ENCODE measurements around the gene SVOPL.

The SVOPL gene

DNA sequence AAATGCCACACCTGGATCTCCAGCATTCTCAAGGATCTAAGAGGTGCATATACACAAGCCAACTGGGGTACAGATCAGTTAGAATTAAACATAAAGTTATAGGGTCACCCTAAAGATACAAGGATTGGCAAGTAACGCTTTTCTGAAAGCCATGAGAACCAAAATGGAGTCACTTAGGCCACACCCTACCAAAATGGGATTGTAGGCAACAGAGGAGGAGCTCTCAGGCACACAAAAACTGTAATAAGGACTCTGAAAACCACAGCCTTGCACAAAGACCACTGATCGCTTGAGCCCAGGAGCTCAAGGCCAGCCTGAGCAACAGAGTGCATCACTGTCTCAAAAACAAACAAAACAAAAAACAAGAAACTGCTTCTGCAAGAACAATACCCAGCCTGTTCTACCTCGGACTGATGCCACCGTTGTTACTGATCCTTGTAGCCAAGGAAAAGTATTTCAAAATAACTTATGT is 35.5 kb downstream of the SVOPL start:
- H3K27ac ChIP-seq, result no peak overlapping the region
- H3K4me1 ChIP-seq (ENCODE audit: control insufficient read depth in 1 of 2, insufficient read depth in 1 of 2, low read depth in 1 of 2, low read length in 1 of 2), result peaks cover 5 to 7% of the 10 kb centered on the region in 2 experiments
- H3K9me3 ChIP-seq, result no peaks in the 10 kb centered on the region
- H3K27me3 ChIP-seq, result peaks cover 55% of the 10 kb centered on the region
- TF ChIP-seq, protein P1, sequence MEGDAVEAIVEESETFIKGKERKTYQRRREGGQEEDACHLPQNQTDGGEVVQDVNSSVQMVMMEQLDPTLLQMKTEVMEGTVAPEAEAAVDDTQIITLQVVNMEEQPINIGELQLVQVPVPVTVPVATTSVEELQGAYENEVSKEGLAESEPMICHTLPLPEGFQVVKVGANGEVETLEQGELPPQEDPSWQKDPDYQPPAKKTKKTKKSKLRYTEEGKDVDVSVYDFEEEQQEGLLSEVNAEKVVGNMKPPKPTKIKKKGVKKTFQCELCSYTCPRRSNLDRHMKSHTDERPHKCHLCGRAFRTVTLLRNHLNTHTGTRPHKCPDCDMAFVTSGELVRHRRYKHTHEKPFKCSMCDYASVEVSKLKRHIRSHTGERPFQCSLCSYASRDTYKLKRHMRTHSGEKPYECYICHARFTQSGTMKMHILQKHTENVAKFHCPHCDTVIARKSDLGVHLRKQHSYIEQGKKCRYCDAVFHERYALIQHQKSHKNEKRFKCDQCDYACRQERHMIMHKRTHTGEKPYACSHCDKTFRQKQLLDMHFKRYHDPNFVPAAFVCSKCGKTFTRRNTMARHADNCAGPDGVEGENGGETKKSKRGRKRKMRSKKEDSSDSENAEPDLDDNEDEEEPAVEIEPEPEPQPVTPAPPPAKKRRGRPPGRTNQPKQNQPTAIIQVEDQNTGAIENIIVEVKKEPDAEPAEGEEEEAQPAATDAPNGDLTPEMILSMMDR (IDR thresholded peaks at IDR 0.05), result no peak
- H3K4me3 ChIP-seq (ENCODE audit: low read depth in 1 of 2, low read length in 1 of 2), result no peak overlapping the region
- H3K36me3 ChIP-seq, result no peaks in the 10 kb centered on the region

DNA sequence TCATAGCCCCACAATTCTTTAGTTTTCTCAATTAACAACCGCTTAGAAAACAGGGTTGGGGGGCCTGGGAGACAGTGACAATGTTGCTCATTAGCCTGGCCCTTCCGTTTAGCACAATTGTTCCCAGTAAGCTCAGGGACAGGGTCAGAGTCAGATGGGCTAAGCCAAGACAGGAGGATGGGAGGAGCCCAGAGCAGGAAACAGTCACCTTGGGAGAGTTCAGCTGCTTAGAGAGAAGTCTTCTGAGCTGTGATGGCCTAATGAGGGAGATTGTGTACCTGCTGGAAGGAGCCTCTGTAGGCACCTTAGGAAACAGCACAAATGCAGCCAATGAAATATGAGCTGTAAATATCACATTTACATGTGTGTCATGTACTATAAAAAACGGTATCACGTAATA is 35.9 kb downstream of the SVOPL start:
- Histone ChIP-seq H3K27me3 (peaks cover 55% of the 10 kb centered on the region), H3K4me1 (ENCODE audit: control insufficient read depth in 1 of 2, insufficient read depth in 1 of 2, low read depth in 1 of 2, low read length in 1 of 2) (peaks cover 5 to 7% of the 10 kb centered on the region in 2 experiments), H3K27ac (no peak overlapping the region), H3K9me3 (no peaks in the 10 kb centered on the region), H3K36me3 (no peaks in the 10 kb centered on the region), H3K4me3 (ENCODE audit: low read depth in 1 of 2, low read length in 1 of 2) (no peak overlapping the region)
- TF ChIP-seq, protein P1 (IDR thresholded peaks at IDR 0.05), result no peak

DNA sequence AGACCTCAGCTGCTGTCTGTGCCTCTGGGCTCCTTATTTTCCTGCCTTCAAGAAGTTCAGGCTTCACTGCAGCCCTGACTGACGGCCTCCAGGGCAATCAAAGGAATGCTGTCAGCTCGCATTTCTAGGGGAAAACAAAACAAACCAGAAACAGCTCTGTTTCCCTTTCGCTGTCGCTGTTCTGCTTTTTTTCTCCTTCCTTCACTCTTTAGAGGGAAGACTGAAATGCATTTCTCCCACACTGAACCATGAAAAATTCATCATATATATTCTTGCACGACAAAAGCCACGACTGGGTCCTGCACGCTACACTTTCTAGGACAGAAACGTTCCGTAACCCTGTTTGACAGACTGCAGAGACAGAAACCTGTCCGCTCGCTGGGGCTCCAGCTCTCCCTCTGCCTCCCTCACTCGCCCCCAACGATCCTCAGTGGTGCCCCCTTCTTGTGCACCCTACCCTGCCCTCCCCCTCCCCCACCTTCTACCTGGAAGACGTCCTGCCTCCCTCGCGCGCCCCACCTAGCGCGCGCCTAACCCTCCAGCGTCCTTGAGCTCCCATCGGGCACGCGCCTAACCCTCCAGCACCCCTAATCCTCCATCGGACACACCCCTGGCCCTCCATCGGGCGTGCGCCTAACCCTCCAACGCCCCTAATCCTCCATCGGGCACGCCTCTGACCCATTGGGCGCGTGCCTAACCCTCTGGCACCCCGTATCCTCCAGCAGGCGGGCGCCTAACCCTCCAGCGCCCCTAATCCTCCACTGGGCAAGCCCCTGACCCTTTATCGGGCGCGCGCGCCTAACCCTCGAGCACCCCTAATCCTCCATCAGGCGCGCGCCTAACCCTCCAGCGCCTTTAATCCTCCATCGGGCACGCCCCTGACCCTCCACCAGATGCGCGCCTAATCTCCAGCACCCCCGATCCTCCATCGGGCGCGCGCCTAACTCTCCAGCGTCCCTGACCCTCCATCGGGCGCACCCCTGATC is 37.1 kb downstream of the SVOPL start:
- no peaks in the 10 kb centered on the region for H3K36me3 ChIP-seq
- H3K4me1 ChIP-seq (ENCODE audit: control insufficient read depth in 1 of 2, insufficient read depth in 1 of 2, low read depth in 1 of 2, low read length in 1 of 2), result peaks cover 5 to 7% of the 10 kb centered on the region in 2 experiments
- peaks cover 55% of the 10 kb centered on the region for H3K27me3 ChIP-seq
- no peaks in the 10 kb centered on the region for H3K9me3 ChIP-seq
- peak overlapping the region; percentile 4 to 14 for H3K4me3 ChIP-seq (ENCODE audit: low read depth in 1 of 2, low read length in 1 of 2)
- no peak overlapping the region for H3K27ac ChIP-seq
- TF ChIP-seq, protein P1 (IDR thresholded peaks at IDR 0.05), result no peak

DNA sequence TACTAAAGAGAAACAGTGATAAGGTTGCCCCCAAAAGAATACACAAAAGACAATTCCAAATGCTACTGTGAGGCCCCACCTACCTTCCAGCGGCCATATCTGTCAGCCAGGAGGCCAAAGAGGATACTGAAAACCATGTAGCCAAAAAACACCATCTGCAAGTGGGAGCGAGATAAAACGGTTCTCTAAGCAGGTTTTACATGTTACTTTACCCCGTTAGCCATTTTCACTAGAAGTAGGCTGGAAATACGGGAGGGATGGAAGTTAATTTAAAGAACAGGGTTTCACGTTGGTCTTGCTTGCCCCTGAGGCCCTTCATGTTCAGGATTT is 38.2 kb downstream of the SVOPL start:
- Histone ChIP-seq H3K27ac (no peak overlapping the region), H3K4me1 (ENCODE audit: control insufficient read depth in 1 of 2, insufficient read depth in 1 of 2, low read depth in 1 of 2, low read length in 1 of 2) (peaks cover 5 to 7% of the 10 kb centered on the region in 2 experiments), H3K36me3 (no peaks in the 10 kb centered on the region), H3K27me3 (peaks cover 49% of the 10 kb centered on the region), H3K4me3 (ENCODE audit: low read depth in 1 of 2, low read length in 1 of 2) (no peak overlapping the region), H3K9me3 (no peaks in the 10 kb centered on the region)
- TF ChIP-seq, protein P1 (IDR thresholded peaks at IDR 0.05), result no peak

DNA sequence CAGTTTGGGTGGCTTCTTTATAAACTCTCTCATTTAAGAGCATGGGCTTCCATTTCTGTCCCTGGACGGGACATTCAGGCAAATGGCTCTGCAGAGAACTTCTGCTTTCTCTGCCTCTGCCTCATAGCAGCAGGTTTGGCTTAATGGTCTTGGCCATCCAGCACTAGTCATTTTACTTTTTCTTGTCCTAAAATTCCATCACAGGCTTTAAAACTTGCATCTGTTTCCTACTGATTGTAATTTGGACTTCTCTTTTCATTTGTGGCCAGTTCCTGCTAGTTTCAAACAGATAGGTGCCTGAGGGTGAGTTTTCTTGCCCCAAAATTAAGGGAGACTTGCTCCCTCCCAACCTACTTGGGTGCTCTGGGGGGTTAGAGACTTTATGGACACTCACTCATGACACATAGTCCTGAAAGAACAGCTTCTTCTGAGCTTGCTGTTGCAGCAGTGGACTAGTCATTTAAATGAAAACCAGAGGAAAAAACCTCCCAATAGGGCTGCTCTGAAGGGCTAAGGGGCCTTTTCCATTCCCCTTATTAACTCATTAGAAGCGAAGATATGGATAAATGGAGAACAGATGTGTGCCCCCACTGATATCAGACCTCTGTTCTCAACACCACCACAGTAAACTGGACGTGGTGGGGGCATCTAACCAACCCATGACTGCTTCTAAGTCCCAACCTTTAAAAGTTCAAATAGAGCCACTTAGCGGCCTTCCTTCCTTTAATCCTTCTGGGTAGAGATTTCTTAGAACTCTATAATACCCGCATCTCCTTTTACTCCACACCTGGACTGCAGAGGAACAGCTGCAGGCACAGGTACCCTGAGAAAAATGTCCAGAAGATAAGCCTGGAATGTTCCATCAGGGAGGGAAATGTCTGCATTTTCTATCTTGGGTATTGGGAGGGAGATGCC is 38.8 kb downstream of the SVOPL start:
- H3K27me3 ChIP-seq, result peaks cover 45% of the 10 kb centered on the region
- H3K4me1 ChIP-seq (ENCODE audit: control insufficient read depth in 1 of 2, insufficient read depth in 1 of 2, low read depth in 1 of 2, low read length in 1 of 2), result peaks cover 5 to 7% of the 10 kb centered on the region in 2 experiments
- H3K27ac ChIP-seq, result no peak overlapping the region
- no peak overlapping the region for H3K4me3 ChIP-seq (ENCODE audit: low read depth in 1 of 2, low read length in 1 of 2)
- no peaks in the 10 kb centered on the region for H3K9me3 ChIP-seq
- H3K36me3 ChIP-seq, result no peaks in the 10 kb centered on the region
- TF ChIP-seq, protein P1 (IDR thresholded peaks at IDR 0.05), result no peak

Measured in neutrophil (primary cell).